Measurements from ENCODE around the gene JAZF1.
A peak's percentile ranks its signal among the peaks of the same experiment; 100 is the strongest.

Gene JAZF1

GRCh38 chr7:27870595-27870994, 310.0 kb downstream of the JAZF1 start:
- H3K9ac ChIP-seq (ENCODE audit: low read length) = no peak overlapping the region
- no peak overlapping the region for H2BK15ac ChIP-seq (ENCODE audit: low read depth, poor library complexity, severe bottlenecking)
- no peaks in the 10 kb centered on the region for H3K9me3 ChIP-seq (ENCODE audit: control insufficient read depth, low read length)
- no peak overlapping the region for H3K4me2 ChIP-seq (ENCODE audit: low read length, poor library complexity, severe bottlenecking)
- no peak overlapping the region for H2BK120ac ChIP-seq (ENCODE audit: low read depth, low read length)
- no peaks in the 10 kb centered on the region for H3K27me3 ChIP-seq (ENCODE audit: control insufficient read depth in 1 of 2, insufficient read depth in 1 of 2, low read length in 2 of 2)
- H3K23ac ChIP-seq (ENCODE audit: low read length in 2 of 2) = no peak overlapping the region
- H3K27ac ChIP-seq (ENCODE audit: low read length, poor library complexity, severe bottlenecking) = no peak overlapping the region
- H3K4ac ChIP-seq (ENCODE audit: low read depth in 1 of 2, low read length in 2 of 2) = no peak overlapping the region
- no peak overlapping the region for H2BK5ac ChIP-seq (ENCODE audit: low read depth, low read length, poor library complexity, severe bottlenecking)
- peaks cover 29% of the 10 kb centered on the region for H3K79me1 ChIP-seq (replicated peaks; ENCODE audit: low read length, poor library complexity, severe bottlenecking)
- H3K4me3 ChIP-seq (ENCODE audit: insufficient read depth in 1 of 2, low read depth in 1 of 2, low read length in 2 of 2) = no peak overlapping the region
- H2AK5ac ChIP-seq (ENCODE audit: low read length, severe bottlenecking) = peak overlapping the region; percentile 53
- no peak overlapping the region for H4K8ac ChIP-seq (ENCODE audit: low read length)
- DNase-seq = no peak
- H3K18ac ChIP-seq (ENCODE audit: low read depth in 1 of 2, low read length in 2 of 2) = no peak overlapping the region
- H3K36me3 ChIP-seq (ENCODE audit: control insufficient read depth in 1 of 2, insufficient read depth in 2 of 2, low read depth in 1 of 2, low read length in 2 of 2) = peaks cover 0 to 4% of the 10 kb centered on the region in 2 experiments
- H2BK12ac ChIP-seq (ENCODE audit: low read length in 2 of 2) = no peak overlapping the region
- no peak overlapping the region for H2AFZ ChIP-seq (ENCODE audit: low read depth, low read length)
- H3K4me1 ChIP-seq (ENCODE audit: control insufficient read depth, insufficient read depth, low read depth, low read length) = peaks cover 34% of the 10 kb centered on the region
- no peak overlapping the region for H4K91ac ChIP-seq (ENCODE audit: low read length)
- 94% methylated on average over 5 of the region's 5 CpGs for WGBS
- H3K14ac ChIP-seq (ENCODE audit: low read length in 2 of 2) = no peak overlapping the region

GRCh38 chr7:27869056-27869455, 311.5 kb downstream of the JAZF1 start:
- Histone ChIP-seq H3K36me3 (ENCODE audit: control insufficient read depth in 1 of 2, insufficient read depth in 2 of 2, low read depth in 1 of 2, low read length in 2 of 2) (peaks cover 0 to 5% of the 10 kb centered on the region in 2 experiments), H2BK15ac (ENCODE audit: low read depth, poor library complexity, severe bottlenecking) (no peak overlapping the region), H3K9me3 (ENCODE audit: control insufficient read depth, low read length) (no peaks in the 10 kb centered on the region), H3K18ac (ENCODE audit: low read depth in 1 of 2, low read length in 2 of 2) (no peak overlapping the region), H3K4me1 (ENCODE audit: control insufficient read depth, insufficient read depth, low read depth, low read length) (peaks cover 25% of the 10 kb centered on the region), H3K14ac (ENCODE audit: low read length in 2 of 2) (no peak overlapping the region), H2AK5ac (ENCODE audit: low read length, severe bottlenecking) (peak overlapping the region; percentile 36), H2BK5ac (ENCODE audit: low read depth, low read length, poor library complexity, severe bottlenecking) (no peak overlapping the region), H3K4me3 (ENCODE audit: insufficient read depth in 1 of 2, low read depth in 1 of 2, low read length in 2 of 2) (no peak overlapping the region), H3K79me1 (replicated peaks; ENCODE audit: low read length, poor library complexity, severe bottlenecking) (peaks cover 24% of the 10 kb centered on the region), H2BK120ac (ENCODE audit: low read depth, low read length) (no peak overlapping the region), H4K8ac (ENCODE audit: low read length) (no peak overlapping the region), H4K91ac (ENCODE audit: low read length) (no peak overlapping the region), H2BK12ac (ENCODE audit: low read length in 2 of 2) (no peak overlapping the region), H3K4ac (ENCODE audit: low read depth in 1 of 2, low read length in 2 of 2) (no peak overlapping the region), H3K27ac (ENCODE audit: low read length, poor library complexity, severe bottlenecking) (no peak overlapping the region), H3K9ac (ENCODE audit: low read length) (no peak overlapping the region), H2AFZ (ENCODE audit: low read depth, low read length) (no peak overlapping the region), H3K4me2 (ENCODE audit: low read length, poor library complexity, severe bottlenecking) (no peak overlapping the region), H3K23ac (ENCODE audit: low read length in 2 of 2) (no peak overlapping the region), H3K27me3 (ENCODE audit: control insufficient read depth in 1 of 2, insufficient read depth in 1 of 2, low read length in 2 of 2) (no peaks in the 10 kb centered on the region)
- DNase-seq = no peak
- WGBS = 94% methylated on average over 7 of the region's 7 CpGs

- peak; percentile 12 for DNase-seq
- no peak overlapping the region for H3K18ac ChIP-seq (ENCODE audit: low read depth in 1 of 2, low read length in 2 of 2)
- WGBS = 86% methylated on average over 15 of the region's 15 CpGs
- H3K4me1 ChIP-seq (ENCODE audit: control insufficient read depth, insufficient read depth, low read depth, low read length) = peaks cover 28% of the 10 kb centered on the region
- no peak overlapping the region for H2BK120ac ChIP-seq (ENCODE audit: low read depth, low read length)
- H2AK5ac ChIP-seq (ENCODE audit: low read length, severe bottlenecking) = peak overlapping the region; percentile 36
- no peak overlapping the region for H2BK5ac ChIP-seq (ENCODE audit: low read depth, low read length, poor library complexity, severe bottlenecking)
- peak overlapping the region in 1 of 2 experiments; percentile 32 for H2BK12ac ChIP-seq (ENCODE audit: low read length in 2 of 2)
- no peak overlapping the region for H2AFZ ChIP-seq (ENCODE audit: low read depth, low read length)
- H3K27me3 ChIP-seq (ENCODE audit: control insufficient read depth in 1 of 2, insufficient read depth in 1 of 2, low read length in 2 of 2) = no peaks in the 10 kb centered on the region
- H3K23ac ChIP-seq (ENCODE audit: low read length in 2 of 2) = no peak overlapping the region
- H3K4me3 ChIP-seq (ENCODE audit: insufficient read depth in 1 of 2, low read depth in 1 of 2, low read length in 2 of 2) = no peak overlapping the region
- no peak overlapping the region for H3K4ac ChIP-seq (ENCODE audit: low read depth in 1 of 2, low read length in 2 of 2)
- H4K8ac ChIP-seq (ENCODE audit: low read length) = no peak overlapping the region
- no peaks in the 10 kb centered on the region for H3K9me3 ChIP-seq (ENCODE audit: control insufficient read depth, low read length)
- no peak overlapping the region for H4K91ac ChIP-seq (ENCODE audit: low read length)
- H2BK15ac ChIP-seq (ENCODE audit: low read depth, poor library complexity, severe bottlenecking) = no peak overlapping the region
- H3K9ac ChIP-seq (ENCODE audit: low read length) = no peak overlapping the region
- H3K79me1 ChIP-seq (replicated peaks; ENCODE audit: low read length, poor library complexity, severe bottlenecking) = peaks cover 26% of the 10 kb centered on the region
- H3K36me3 ChIP-seq (ENCODE audit: control insufficient read depth in 1 of 2, insufficient read depth in 2 of 2, low read depth in 1 of 2, low read length in 2 of 2) = peaks cover 0 to 9% of the 10 kb centered on the region in 2 experiments
- H3K4me2 ChIP-seq (ENCODE audit: low read length, poor library complexity, severe bottlenecking) = no peak overlapping the region
- H3K27ac ChIP-seq (ENCODE audit: low read length, poor library complexity, severe bottlenecking) = peak overlapping the region; percentile 30
- H3K14ac ChIP-seq (ENCODE audit: low read length in 2 of 2) = no peak overlapping the region
Measured at GRCh38 chr7:27868131-27868550, 312.5 kb downstream of the JAZF1 start.

- no peak overlapping the region for H3K4me2 ChIP-seq (ENCODE audit: low read length, poor library complexity, severe bottlenecking)
- H3K79me1 ChIP-seq (replicated peaks; ENCODE audit: low read length, poor library complexity, severe bottlenecking) = peaks cover 31% of the 10 kb centered on the region
- no peak overlapping the region for H4K91ac ChIP-seq (ENCODE audit: low read length)
- no peak overlapping the region for H2BK120ac ChIP-seq (ENCODE audit: low read depth, low read length)
- H3K4me3 ChIP-seq (ENCODE audit: insufficient read depth in 1 of 2, low read depth in 1 of 2, low read length in 2 of 2) = no peak overlapping the region
- H3K18ac ChIP-seq (ENCODE audit: low read depth in 1 of 2, low read length in 2 of 2) = no peak overlapping the region
- H3K9me3 ChIP-seq (ENCODE audit: control insufficient read depth, low read length) = no peaks in the 10 kb centered on the region
- H3K14ac ChIP-seq (ENCODE audit: low read length in 2 of 2) = no peak overlapping the region
- WGBS = 96% methylated on average over 17 of the region's 17 CpGs
- no peak overlapping the region for H3K23ac ChIP-seq (ENCODE audit: low read length in 2 of 2)
- no peaks in the 10 kb centered on the region for H3K27me3 ChIP-seq (ENCODE audit: control insufficient read depth in 1 of 2, insufficient read depth in 1 of 2, low read length in 2 of 2)
- H3K27ac ChIP-seq (ENCODE audit: low read length, poor library complexity, severe bottlenecking) = no peak overlapping the region
- H2BK12ac ChIP-seq (ENCODE audit: low read length in 2 of 2) = no peak overlapping the region
- peak overlapping the region; percentile 36 for H2AK5ac ChIP-seq (ENCODE audit: low read length, severe bottlenecking)
- no peak overlapping the region for H2BK5ac ChIP-seq (ENCODE audit: low read depth, low read length, poor library complexity, severe bottlenecking)
- H4K8ac ChIP-seq (ENCODE audit: low read length) = no peak overlapping the region
- H3K9ac ChIP-seq (ENCODE audit: low read length) = no peak overlapping the region
- DNase-seq = no peak
- peaks cover 26% of the 10 kb centered on the region for H3K4me1 ChIP-seq (ENCODE audit: control insufficient read depth, insufficient read depth, low read depth, low read length)
- no peak overlapping the region for H3K4ac ChIP-seq (ENCODE audit: low read depth in 1 of 2, low read length in 2 of 2)
- H2BK15ac ChIP-seq (ENCODE audit: low read depth, poor library complexity, severe bottlenecking) = no peak overlapping the region
- peaks cover 0 to 9% of the 10 kb centered on the region in 2 experiments for H3K36me3 ChIP-seq (ENCODE audit: control insufficient read depth in 1 of 2, insufficient read depth in 2 of 2, low read depth in 1 of 2, low read length in 2 of 2)
- no peak overlapping the region for H2AFZ ChIP-seq (ENCODE audit: low read depth, low read length)
Measured at GRCh38 chr7:27866828-27867672, 313.5 kb downstream of the JAZF1 start.
